ENCODE data around the gene ADAT3.

DNA sequence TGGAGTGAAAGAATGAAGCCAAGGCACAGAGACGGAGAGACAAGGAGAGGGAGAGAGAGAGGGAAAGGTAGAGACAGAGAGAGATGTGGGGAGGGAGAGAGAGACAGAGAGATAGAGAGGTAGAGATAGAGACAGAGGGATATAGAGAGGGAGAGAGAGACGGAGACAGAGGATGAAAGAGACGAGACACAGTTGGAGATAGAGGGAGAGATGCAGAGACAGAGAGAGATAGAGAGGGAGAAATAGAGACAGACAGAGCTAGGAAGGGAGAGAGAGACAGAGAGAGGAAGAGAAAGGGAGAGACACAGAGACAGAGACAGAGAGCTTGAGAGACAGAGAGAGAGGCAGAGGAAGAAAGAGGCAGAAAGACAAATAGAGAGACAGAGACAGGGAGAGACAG is 31.2 kb downstream of the ADAT3 start:
- TF ChIP-seq CTCF (conservative IDR thresholded peaks at IDR 0.05 in 1 of 2, IDR thresholded peaks at IDR 0.05 in 1 of 2; ENCODE audit: low read depth in 1 of 2, low read length in 2 of 2) = no peak
- TF ChIP-seq EZH2 (IDR thresholded peaks at IDR 0.05; ENCODE audit: low read length, missing control alignments) = no peak
